EH (cell line): ENCODE measurements around the gene MAG.

Experiments
- DNase-seq: peaks from one replicate; pipeline ENCODE4 v3.0.0-alpha.2; 2015; ENCODE audit warnings: low read depth

The MAG gene

GRCh38 chr19:35291916-35292315 is at the start of gene MAG:
Gene MAG (plus strand): TSS chr19:35292161. CDS start chr19:35295409, 3,248 bp downstream.
- DNase-seq, result no peak

GRCh38 chr19:35246466-35247092 is 45.4 kb upstream of the MAG start:
- DNase-seq, result no peak

GRCh38 chr19:35247526-35248309 is 44.2 kb upstream of the MAG start:
- DNase-seq, result no peak

- no peak for DNase-seq
These were observed 43.4 kb upstream of the MAG start, which contains the start of gene LSR for GRCh38 chr19:35248310-35249145. Gene LSR (plus strand): TSS chr19:35249002. CDS start chr19:35249023, 21 bp downstream.

- DNase-seq, result no peak
These were observed 42.7 kb upstream of the MAG start for GRCh38 chr19:35249146-35249847.

- DNase-seq, result no peak
These were observed 41.9 kb upstream of the MAG start for GRCh38 chr19:35249848-35250711.

GRCh38 chr19:35251456-35251855 is 40.5 kb upstream of the MAG start:
- DNase-seq, result no peak

- DNase-seq, result no peak
These were observed 38.4 kb upstream of the MAG start for GRCh38 chr19:35253316-35254286.

- DNase-seq, result no peak
These were observed 37.3 kb upstream of the MAG start for GRCh38 chr19:35254341-35255297.

- DNase-seq, result no peak
These were observed 35.4 kb upstream of the MAG start for GRCh38 chr19:35256566-35256965.

- DNase-seq, result no peak
These were observed 34.9 kb upstream of the MAG start for GRCh38 chr19:35257113-35257461.

GRCh38 chr19:35260694-35261304 is 31.2 kb upstream of the MAG start:
- DNase-seq, result no peak

GRCh38 chr19:35261356-35262100 is 30.4 kb upstream of the MAG start:
- DNase-seq, result no peak

GRCh38 chr19:35262101-35262761 is 29.7 kb upstream of the MAG start:
- DNase-seq, result no peak

GRCh38 chr19:35264268-35265125 is 27.5 kb upstream of the MAG start:
- no peak for DNase-seq
